ENCODE data around the gene NAT14. TPM values are rescaled to one million over a fixed set of nuclear protein-coding genes. Genes with fewer than 3 reads are reported as not detected.

NAT14 gene
- total and polyA plus RNA-seq, 4 experiments from 2014 or later = 2.6 to 3.2 (median 2.9) TPM

DNA sequence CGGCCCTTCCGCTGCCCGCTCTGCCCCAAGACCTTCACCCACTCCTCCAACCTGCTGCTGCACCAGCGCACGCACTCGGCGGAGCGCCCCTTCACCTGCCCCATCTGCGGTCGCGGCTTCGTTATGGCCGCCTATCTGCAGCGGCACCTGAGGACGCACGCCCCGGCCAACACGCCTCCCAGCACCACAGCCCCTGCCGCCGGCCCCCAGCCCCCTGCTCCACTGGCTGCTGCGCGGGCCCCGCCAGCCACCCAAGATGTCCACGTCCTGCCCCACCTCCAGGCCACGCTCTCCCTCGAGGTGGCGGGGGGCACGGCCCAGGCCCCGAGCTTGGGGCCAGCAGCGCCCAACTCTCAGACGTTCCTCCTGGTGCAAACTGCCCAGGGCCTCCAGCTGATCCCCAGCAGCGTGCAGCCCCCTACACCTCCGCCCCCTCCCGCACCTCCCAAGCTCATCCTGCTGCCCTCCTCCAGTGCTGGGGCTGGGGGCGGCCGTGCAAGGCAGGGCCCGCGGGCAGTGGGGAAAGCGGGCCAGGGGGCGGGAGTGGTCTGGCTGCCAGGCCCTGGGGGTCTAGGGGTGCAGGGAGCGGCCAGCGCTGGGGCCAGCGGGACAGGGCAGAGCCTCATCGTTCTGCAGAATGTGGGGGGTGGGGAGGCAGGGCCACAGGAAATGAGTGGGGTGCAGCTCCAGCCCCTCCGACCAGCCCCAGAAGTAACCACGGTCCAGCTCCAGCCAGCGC is 1.9 kb upstream of the NAT14 start:
- Histone ChIP-seq H3K27ac (ENCODE audit: low read depth, low read length) (no peak overlapping the region), H3K9me3 (ENCODE audit: control insufficient read depth in 1 of 2, low read length in 2 of 2) (no peaks in the 10 kb centered on the region), H3K4me1 (ENCODE audit: insufficient read depth, low read length) (peaks cover 16% of the 10 kb centered on the region), H3K4me3 (ENCODE audit: low read length in 2 of 2) (no peak overlapping the region), H3K36me3 (ENCODE audit: insufficient read depth, low read length) (no peaks in the 10 kb centered on the region), H3K27me3 (ENCODE audit: insufficient read depth, low read length) (no peaks in the 10 kb centered on the region)
- Mint-ChIP-seq H3K36me3 (peaks cover 13 to 14% of the 10 kb centered on the region in 2 donors), H3K27me3 (peaks cover 0 to 2% of the 10 kb centered on the region in 2 donors), H3K4me1 (peaks cover 13 to 28% (median 20%) of the 10 kb centered on the region in 4 donors), H3K9me3 (no peaks in the 10 kb centered on the region), H3K4me3 (no peak overlapping the region), H3K27ac (no peak overlapping the region)
- ChIA-PET POLR2A (ENCODE audit: partially characterized antibody) (no interaction called here), CTCF (ENCODE audit: partially characterized antibody) (interaction anchor here (0.7 to 1.5 kb wide), 2 partner anchors 15 to 21 kb away, joined by 3 to 10 read pairs; no protein-coding TSS in a partner anchor)
- peak in 1 of 5 donors; percentile 32 for DNase-seq
- intact Hi-C loops (cut with micrococcal nuclease) = no loop called here

DNA sequence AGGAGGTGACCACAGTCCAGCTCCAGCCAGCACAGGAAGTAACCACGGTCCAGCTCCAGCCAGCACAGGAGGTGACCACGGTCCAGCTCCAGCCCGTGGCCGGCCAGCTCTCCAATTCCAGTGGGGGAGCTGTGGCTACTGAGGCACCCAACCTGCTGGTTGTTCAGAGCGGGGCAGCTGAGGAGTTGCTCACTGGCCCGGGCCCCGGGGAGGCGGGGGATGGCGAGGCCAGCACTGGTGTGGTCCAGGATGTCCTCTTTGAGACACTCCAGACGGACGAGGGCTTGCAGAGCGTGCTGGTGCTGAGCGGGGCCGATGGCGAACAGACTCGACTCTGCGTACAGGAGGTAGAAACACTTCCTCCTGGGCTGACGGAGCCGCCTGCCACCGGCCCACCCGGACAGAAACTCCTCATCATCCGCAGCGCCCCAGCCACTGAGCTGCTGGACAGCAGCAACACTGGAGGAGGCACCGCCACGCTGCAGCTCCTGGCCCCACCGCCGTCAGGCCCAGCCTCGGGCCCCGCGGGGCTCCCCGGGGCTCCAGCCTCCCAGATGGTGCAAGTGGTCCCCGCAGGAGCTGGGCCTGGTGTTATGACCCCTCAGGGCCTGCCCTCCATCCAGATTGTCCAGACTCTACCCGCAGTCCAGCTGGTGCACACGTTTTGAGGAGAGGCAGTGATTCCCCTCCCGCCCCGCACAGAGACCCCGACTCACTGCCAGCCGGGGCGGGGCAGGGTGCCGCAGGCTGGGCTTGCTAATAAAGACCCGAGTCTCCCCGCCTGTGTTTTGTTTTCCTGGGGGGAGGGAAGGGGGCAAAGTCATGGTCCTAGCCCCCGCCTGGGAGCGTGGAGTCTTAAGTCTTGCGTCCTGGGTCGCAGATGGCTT is 1.0 kb upstream of the NAT14 start:
- H3K4me1 Mint-ChIP-seq = peaks cover 9 to 21% (median 13%) of the 10 kb centered on the region in 4 donors
- intact Hi-C loops (cut with micrococcal nuclease) = no loop called here
- Histone ChIP-seq H3K9me3 (ENCODE audit: control insufficient read depth in 1 of 2, low read length in 2 of 2) (no peaks in the 10 kb centered on the region), H3K27ac (ENCODE audit: low read depth, low read length) (peak overlapping the region; percentile 59), H3K27me3 (ENCODE audit: insufficient read depth, low read length) (no peaks in the 10 kb centered on the region), H3K4me3 (ENCODE audit: low read length in 2 of 2) (peak overlapping the region in 1 of 2 donors; percentile 68), H3K4me1 (ENCODE audit: insufficient read depth, low read length) (peaks cover 13% of the 10 kb centered on the region), H3K36me3 (ENCODE audit: insufficient read depth, low read length) (no peaks in the 10 kb centered on the region)
- peak overlapping the region in 7 of 8 donors; percentile 40 to 79 (median 66) for H3K4me3 Mint-ChIP-seq
- H3K27me3 Mint-ChIP-seq = peaks cover 0 to 2% of the 10 kb centered on the region in 2 donors
- ChIA-PET POLR2A (ENCODE audit: partially characterized antibody) (interaction anchor here (1.2 to 4.9 kb wide), 2 partner anchors 8 to 22 kb away, joined by 7 to 36 read pairs; partner anchors contain the start of genes ISOC2 and ZNF628), CTCF (ENCODE audit: partially characterized antibody) (interaction anchor here (0.9 to 1.7 kb wide), 4 partner anchors 16 to 142 kb away, joined by 3 to 11 read pairs (median 10); no protein-coding TSS in a partner anchor)
- no peaks in the 10 kb centered on the region for H3K9me3 Mint-ChIP-seq
- DNase-seq = peak in 1 of 5 donors; percentile 26
- H3K36me3 Mint-ChIP-seq = peaks cover 9 to 10% of the 10 kb centered on the region in 2 donors
- H3K27ac Mint-ChIP-seq = peak overlapping the region in 2 of 7 donors; percentile 67 to 98

DNA sequence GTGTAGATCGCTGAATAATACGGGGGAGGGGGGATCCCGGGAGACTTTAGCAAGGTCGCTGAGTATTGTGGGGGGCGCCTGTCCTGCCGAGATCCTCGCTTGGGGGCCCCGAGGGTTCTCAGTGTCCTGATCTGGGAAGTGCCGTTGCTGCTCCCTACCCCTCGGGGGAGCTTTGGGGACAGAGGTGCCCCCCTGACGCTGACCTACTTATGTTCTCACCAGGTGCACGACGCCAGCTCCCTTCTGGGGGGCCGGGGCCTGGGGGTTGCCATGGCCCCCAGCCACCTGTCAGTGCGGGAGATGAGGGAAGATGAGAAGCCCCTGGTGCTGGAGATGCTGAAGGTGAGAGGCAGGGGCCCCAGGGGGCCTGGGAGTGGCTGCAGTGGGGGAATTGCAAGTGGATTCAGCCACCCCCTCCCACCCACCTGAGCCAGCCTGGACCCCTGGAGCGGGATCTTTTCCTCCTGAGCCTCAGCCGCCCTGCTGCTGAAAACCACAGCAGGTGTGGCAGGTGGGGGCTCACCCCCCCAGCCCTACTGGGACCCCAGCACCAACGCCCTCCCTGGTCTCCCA is 537 bp downstream of the NAT14 start:
- H3K27ac Mint-ChIP-seq = peak overlapping the region; percentile 62 to 98 (median 91)
- POLR2A ChIA-PET (ENCODE audit: partially characterized antibody) = interaction anchor here (0.7 to 4.9 kb wide), 5 partner anchors 9 to 226 kb away, joined by 3 to 36 read pairs (median 4); partner anchors contain the start of genes FIZ1, ISOC2 and ZNF628
- H3K27me3 Mint-ChIP-seq = peaks cover 0 to 2% of the 10 kb centered on the region in 2 donors

DNA sequence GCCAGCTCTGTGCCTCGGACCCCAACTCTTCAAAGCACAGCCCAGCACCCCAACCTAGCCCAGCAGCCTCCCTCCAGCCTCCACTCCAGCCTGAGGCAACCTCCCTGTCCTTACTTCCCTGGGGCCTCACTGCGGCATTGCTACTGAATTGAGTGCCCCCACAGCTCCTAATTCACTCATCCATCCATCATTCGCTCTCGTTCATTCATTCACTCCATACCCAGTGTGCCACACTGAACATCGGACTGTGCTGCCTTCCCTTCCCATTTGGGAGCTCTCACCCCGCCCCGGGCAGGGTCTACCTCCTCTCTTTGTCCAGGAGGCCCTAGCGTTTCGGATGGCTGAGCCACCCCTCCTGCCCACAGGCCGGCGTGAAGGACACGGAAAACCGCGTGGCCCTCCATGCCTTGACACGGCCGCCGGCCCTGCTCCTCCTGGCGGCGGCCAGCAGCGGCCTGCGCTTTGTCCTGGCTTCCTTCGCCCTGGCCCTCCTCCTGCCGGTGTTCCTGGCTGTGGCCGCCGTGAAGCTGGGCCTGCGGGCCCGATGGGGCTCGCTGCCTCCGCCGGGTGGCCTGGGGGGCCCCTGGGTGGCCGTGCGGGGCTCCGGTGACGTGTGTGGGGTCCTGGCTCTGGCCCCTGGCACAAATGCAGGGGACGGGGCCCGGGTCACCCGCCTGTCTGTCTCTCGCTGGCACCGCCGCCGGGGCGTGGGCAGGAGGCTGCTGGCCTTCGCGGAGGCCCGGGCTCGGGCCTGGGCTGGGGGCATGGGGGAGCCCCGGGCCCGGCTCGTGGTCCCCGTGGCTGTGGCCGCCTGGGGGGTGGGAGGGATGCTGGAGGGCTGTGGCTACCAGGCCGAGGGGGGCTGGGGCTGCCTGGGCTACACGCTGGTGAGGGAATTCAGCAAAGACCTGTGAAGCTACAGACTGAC is 1.3 kb downstream of the NAT14 start:
- CTCF ChIA-PET (ENCODE audit: partially characterized antibody) = interaction anchor here (1.0 to 1.7 kb wide), 7 partner anchors 9 to 145 kb away, joined by 3 to 11 read pairs (median 4); no protein-coding TSS in a partner anchor

More for the DNA sequence above, 537 bp downstream of the NAT14 start:
- DNase-seq = no peak
- no peaks in the 10 kb centered on the region for H3K27me3 ChIP-seq (ENCODE audit: insufficient read depth, low read length)
- intact Hi-C loops (cut with micrococcal nuclease) = loop anchor here (1.0 kb wide), 1 partner anchor 9 kb away; the partner anchor contains the start of gene ZNF628
- no peaks in the 10 kb centered on the region for H3K9me3 ChIP-seq (ENCODE audit: control insufficient read depth in 1 of 2, low read length in 2 of 2)
- Mint-ChIP-seq H3K4me3 (peak overlapping the region; percentile 73 to 81 (median 78)), H3K9me3 (no peaks in the 10 kb centered on the region), H3K36me3 (peaks cover 0 to 1% of the 10 kb centered on the region in 2 donors), H3K4me1 (peaks cover 3 to 11% (median 5%) of the 10 kb centered on the region in 4 donors)
- H3K4me3 ChIP-seq (ENCODE audit: low read length in 2 of 2) = peak overlapping the region in 1 of 2 donors; percentile 68
- peak overlapping the region; percentile 59 for H3K27ac ChIP-seq (ENCODE audit: low read depth, low read length)
- peaks cover 13% of the 10 kb centered on the region for H3K4me1 ChIP-seq (ENCODE audit: insufficient read depth, low read length)
- CTCF ChIA-PET (ENCODE audit: partially characterized antibody) = interaction anchor here (1.0 to 1.7 kb wide), 6 partner anchors 8 to 146 kb away, joined by 3 to 11 read pairs (median 4); no protein-coding TSS in a partner anchor
- H3K36me3 ChIP-seq (ENCODE audit: insufficient read depth, low read length) = no peaks in the 10 kb centered on the region

DNA sequence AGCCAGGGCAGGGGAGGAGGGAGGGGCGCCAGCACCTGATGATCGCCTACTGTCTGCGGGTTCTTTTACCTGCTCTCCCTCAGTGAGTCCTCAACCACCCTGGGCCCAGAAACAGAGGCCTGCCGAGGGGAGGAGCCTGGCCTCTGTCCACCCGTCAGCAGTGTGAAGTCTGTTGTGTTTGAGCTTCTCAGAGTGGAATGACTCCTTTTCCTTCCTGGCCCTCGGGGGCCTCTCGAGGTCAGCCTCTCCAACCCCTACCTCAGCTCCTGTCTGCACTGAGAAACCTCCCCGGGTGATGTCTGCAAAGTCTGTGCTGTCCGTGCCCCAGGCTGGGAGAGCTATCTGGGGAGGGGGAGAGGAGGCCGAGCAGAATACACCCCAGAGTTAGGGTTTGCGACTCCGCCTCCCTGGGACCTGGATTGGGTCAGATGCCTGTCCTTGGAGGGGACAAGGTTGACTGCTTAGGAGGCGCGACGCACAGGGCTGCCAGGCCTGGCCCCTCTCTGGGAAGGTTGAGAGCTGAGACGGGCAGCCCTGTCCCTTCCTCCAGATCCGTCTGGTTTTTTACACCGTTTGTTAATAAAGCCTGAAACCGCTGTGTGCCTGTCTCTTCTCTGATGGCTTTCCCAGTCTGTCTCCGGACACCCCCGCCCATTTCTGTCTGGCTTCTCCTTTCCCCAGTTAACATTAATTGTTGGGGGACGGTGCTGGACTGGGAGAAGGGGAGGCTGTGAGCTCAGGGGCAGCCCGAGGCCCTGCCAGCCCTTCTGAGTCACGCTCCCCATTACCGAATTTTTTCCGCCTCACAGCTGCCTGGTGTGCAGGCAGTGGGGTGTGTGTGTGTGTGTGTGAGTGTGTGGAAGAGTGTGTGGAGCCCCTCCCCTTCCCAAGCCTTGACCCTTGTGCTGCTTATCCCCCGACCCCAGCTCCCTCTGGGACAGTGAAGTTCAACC is 2.3 kb downstream of the NAT14 start:
- POLR2A ChIA-PET (ENCODE audit: partially characterized antibody) = interaction anchor here (1.4 to 4.9 kb wide), 2 partner anchors 11 to 17 kb away, joined by 6 to 36 read pairs; partner anchors contain the start of gene ZNF628
- peak overlapping the region in 2 of 8 donors; percentile 54 to 71 for H3K4me3 Mint-ChIP-seq

More for the DNA sequence above, 1.3 kb downstream of the NAT14 start:
- H3K4me3 ChIP-seq (ENCODE audit: low read length in 2 of 2) = no peak overlapping the region
- Mint-ChIP-seq H3K9me3 (no peaks in the 10 kb centered on the region), H3K27me3 (peaks cover 0 to 2% of the 10 kb centered on the region in 2 donors), H3K4me3 (peak overlapping the region in 7 of 8 donors; percentile 59 to 80 (median 77)), H3K27ac (peak overlapping the region; percentile 77 to 98 (median 91)), H3K36me3 (peaks cover 0 to 1% of the 10 kb centered on the region in 2 donors), H3K4me1 (peaks cover 3 to 11% (median 5%) of the 10 kb centered on the region in 4 donors)
- no peaks in the 10 kb centered on the region for H3K27me3 ChIP-seq (ENCODE audit: insufficient read depth, low read length)
- no peaks in the 10 kb centered on the region for H3K36me3 ChIP-seq (ENCODE audit: insufficient read depth, low read length)
- POLR2A ChIA-PET (ENCODE audit: partially characterized antibody) = interaction anchor here (1.4 to 4.9 kb wide), 2 partner anchors 10 to 18 kb away, joined by 6 to 36 read pairs; partner anchors contain the start of gene ZNF628
- H3K9me3 ChIP-seq (ENCODE audit: control insufficient read depth in 1 of 2, low read length in 2 of 2) = no peaks in the 10 kb centered on the region
- H3K27ac ChIP-seq (ENCODE audit: low read depth, low read length) = peak overlapping the region; percentile 59
- H3K4me1 ChIP-seq (ENCODE audit: insufficient read depth, low read length) = peaks cover 13% of the 10 kb centered on the region
- intact Hi-C loops (cut with micrococcal nuclease) = no loop called here
- DNase-seq = no peak

More for the DNA sequence above, 2.3 kb downstream of the NAT14 start:
- Mint-ChIP-seq H3K9me3 (no peaks in the 10 kb centered on the region), H3K27me3 (peaks cover 3 to 10% of the 10 kb centered on the region in 2 donors), H3K36me3 (peaks cover 0 to 1% of the 10 kb centered on the region in 2 donors), H3K4me1 (peaks cover 3 to 11% (median 5%) of the 10 kb centered on the region in 4 donors), H3K27ac (peak overlapping the region; percentile 60 to 79 (median 77))
- H3K36me3 ChIP-seq (ENCODE audit: insufficient read depth, low read length) = no peaks in the 10 kb centered on the region
- peak in 1 of 5 donors; percentile 68 for DNase-seq
- CTCF ChIA-PET (ENCODE audit: partially characterized antibody) = interaction anchor here (1.3 to 1.7 kb wide), 4 partner anchors 10 to 144 kb away, joined by 3 to 6 read pairs (median 4); no protein-coding TSS in a partner anchor
- H3K27ac ChIP-seq (ENCODE audit: low read depth, low read length) = no peak overlapping the region
- no peaks in the 10 kb centered on the region for H3K27me3 ChIP-seq (ENCODE audit: insufficient read depth, low read length)
- intact Hi-C loops (cut with micrococcal nuclease) = no loop called here
- peaks cover 13% of the 10 kb centered on the region for H3K4me1 ChIP-seq (ENCODE audit: insufficient read depth, low read length)
- H3K9me3 ChIP-seq (ENCODE audit: control insufficient read depth in 1 of 2, low read length in 2 of 2) = no peaks in the 10 kb centered on the region
- no peak overlapping the region for H3K4me3 ChIP-seq (ENCODE audit: low read length in 2 of 2)
